ENCODE measurements around the gene PDE6A. TPM values are rescaled to one million over a fixed set of nuclear protein-coding genes. Genes with fewer than 3 reads are reported as not detected.

The PDE6A gene
- total and polyA plus RNA-seq, 2 of the 13 experiments (the other 11 are each of a cell fraction or from before 2014, with no cell fraction given) = 0.01 TPM; not detected in 1

GRCh38 chr5:149917073-149917676 lies 27.4 kb downstream of the PDE6A start:
- H3K4me2 ChIP-seq (ENCODE audit: low read depth, low read length) = no peak overlapping the region
- H2AFZ ChIP-seq (ENCODE audit: low read length) = no peak overlapping the region
- peaks cover 0 to 3% of the 10 kb centered on the region in 2 experiments; a peak in 1 of 5 replicates for H3K27me3 ChIP-seq (ENCODE audit: control insufficient read depth in 1 of 2, insufficient read depth in 2 of 2, low read length in 2 of 2)
- 26% methylated on average over 6 of the region's 6 CpGs for WGBS (ENCODE audit: low lambda C conversion rate)
- intact Hi-C loops (cut with micrococcal nuclease; ENCODE audit: unreplicated experiment) (no loop called here), in situ Hi-C loops (cut with HindIII; ENCODE audit: extremely low pct_ligation_motif_present, low pct_unique_long_range_greater_than_20kb) (no loop called here)
- no peaks in the 10 kb centered on the region for H3K9me3 ChIP-seq (ENCODE audit: low read length)
- H3K79me2 ChIP-seq (ENCODE audit: insufficient read depth, low read length) = no peaks in the 10 kb centered on the region
- H4K20me1 ChIP-seq (ENCODE audit: insufficient read depth, low read length) = no peaks in the 10 kb centered on the region
- CTCF ChIA-PET (ENCODE audit: low intra/inter-chr PET ratio, low total read pairs) = no interaction called here
- ATAC-seq = no peak
- POLR2A ChIA-PET = no interaction called here
- H3K4me3 ChIP-seq (replicated peaks in 1 of 3; ENCODE audit: insufficient read depth in 1 of 3, low read depth in 2 of 3, low read length in 3 of 3) = no peak overlapping the region
- no peaks in the 10 kb centered on the region for H3K36me3 ChIP-seq (replicated peaks in 1 of 2; ENCODE audit: control insufficient read depth in 1 of 2, insufficient read depth in 2 of 2, low read length in 2 of 2)
- no peak overlapping the region for H3K9ac ChIP-seq (ENCODE audit: insufficient read depth, low read depth, low read length)
- BruUV-seq (replicated peaks) = no TSS peak
- no peak for DNase-seq (ENCODE audit: low spot score)
- no peak for FAIRE-seq
- TF ChIP-seq ZNF101 (CRISPR knock-in tag; IDR thresholded peaks at IDR 0.05; ENCODE audit: borderline replicate concordance, low read depth) (no peak), FOSL1 (CRISPR knock-in tag; IDR thresholded peaks at IDR 0.05; ENCODE audit: borderline replicate concordance) (no peak), ZNF446 (CRISPR knock-in tag; IDR thresholded peaks at IDR 0.05) (no peak), NONO (IDR thresholded peaks at IDR 0.05) (no peak), NONO (CRISPR knock-in tag; conservative IDR thresholded peaks at IDR 0.05) (no peak), SOX5 (CRISPR knock-in tag; IDR thresholded peaks at IDR 0.05; ENCODE audit: borderline replicate concordance) (no peak), U2AF1 (optimal IDR thresholded peaks at IDR 0.05; ENCODE audit: low read depth, low read length) (no peak), ZBTB2 (CRISPR knock-in tag; IDR thresholded peaks at IDR 0.05; ENCODE audit: low read depth) (no peak), SNAPC4 (CRISPR knock-in tag; IDR thresholded peaks at IDR 0.05) (no peak), TP53 (CRISPR knock-in tag; conservative IDR thresholded peaks at IDR 0.05) (no peak), TAF15 (IDR thresholded peaks at IDR 0.05; ENCODE audit: low read depth, low read length, poor library complexity, severe bottlenecking) (no peak), RFX3 (CRISPR knock-in tag; IDR thresholded peaks at IDR 0.05) (no peak), CBX5 (CRISPR knock-in tag; IDR thresholded peaks at IDR 0.05; ENCODE audit: borderline replicate concordance) (no peak)
- no peaks in the 10 kb centered on the region for H3K4me1 ChIP-seq (ENCODE audit: insufficient read depth, low read length)
- H3K27ac ChIP-seq (ENCODE audit: extremely low read length, insufficient read depth, low read length) = no peak overlapping the region
